Measurements from ENCODE around the gene TMEM145. TPM values are rescaled to one million over a fixed set of nuclear protein-coding genes. Genes with fewer than 3 reads are reported as not detected.
A peak's percentile ranks its signal among the peaks of the same experiment; 100 is the strongest.

Gene TMEM145
- polyA plus RNA-seq, 1 donor from 2014 or later: 30.9 TPM

GRCh38 chr19:42349378-42350107 lies 36.4 kb downstream of the TMEM145 start:
- Histone ChIP-seq H4K20me1 (ENCODE audit: insufficient read depth) (no peaks in the 10 kb centered on the region), H3K9ac (ENCODE audit: low read length) (no peak overlapping the region), H3F3A (ENCODE audit: insufficient read depth, low read length, poor library complexity, severe bottlenecking) (no peaks in the 10 kb centered on the region), H3K79me2 (replicated peaks; ENCODE audit: insufficient read depth, low read length) (no peaks in the 10 kb centered on the region), H3K9me3 (ENCODE audit: low read length) (no peaks in the 10 kb centered on the region), H3K4me2 (ENCODE audit: low read length) (no peak overlapping the region), H3K36me3 (ENCODE audit: insufficient read depth, low read length) (no peaks in the 10 kb centered on the region), H2AFZ (ENCODE audit: low read depth, low read length) (no peak overlapping the region), H3K4me3 (ENCODE audit: low read length) (no peak overlapping the region), H3K27ac (ENCODE audit: low read length) (no peak overlapping the region), H3K27me3 (ENCODE audit: insufficient read depth, low read depth, low read length) (no peaks in the 10 kb centered on the region), H3K9me2 (ENCODE audit: insufficient read depth, low read length) (no peaks in the 10 kb centered on the region)
- TF ChIP-seq TAF1 (IDR thresholded peaks at IDR 0.05; ENCODE audit: low read depth): no peak
- no peak for TF ChIP-seq POLR2AphosphoS5 (IDR thresholded peaks at IDR 0.05)
- no peak for TF ChIP-seq SMC3 (conservative IDR thresholded peaks at IDR 0.05; ENCODE audit: poor library complexity)
- no peak for TF ChIP-seq REST (IDR thresholded peaks at IDR 0.05; ENCODE audit: borderline replicate concordance)
- no peak for TF ChIP-seq EP300 (conservative IDR thresholded peaks at IDR 0.05; ENCODE audit: poor library complexity, severe bottlenecking)
- no peak for TF ChIP-seq MXI1 (conservative IDR thresholded peaks at IDR 0.05; ENCODE audit: poor library complexity, severe bottlenecking)
- TF ChIP-seq EZH2 (IDR thresholded peaks at IDR 0.05; ENCODE audit: borderline replicate concordance, insufficient read depth, low read length, poor library complexity, severe bottlenecking): no peak
- no peak for TF ChIP-seq CTCF (IDR thresholded peaks at IDR 0.05; ENCODE audit: poor library complexity, severe bottlenecking)
- TF ChIP-seq RAD21 (conservative IDR thresholded peaks at IDR 0.05): no peak

DNA sequence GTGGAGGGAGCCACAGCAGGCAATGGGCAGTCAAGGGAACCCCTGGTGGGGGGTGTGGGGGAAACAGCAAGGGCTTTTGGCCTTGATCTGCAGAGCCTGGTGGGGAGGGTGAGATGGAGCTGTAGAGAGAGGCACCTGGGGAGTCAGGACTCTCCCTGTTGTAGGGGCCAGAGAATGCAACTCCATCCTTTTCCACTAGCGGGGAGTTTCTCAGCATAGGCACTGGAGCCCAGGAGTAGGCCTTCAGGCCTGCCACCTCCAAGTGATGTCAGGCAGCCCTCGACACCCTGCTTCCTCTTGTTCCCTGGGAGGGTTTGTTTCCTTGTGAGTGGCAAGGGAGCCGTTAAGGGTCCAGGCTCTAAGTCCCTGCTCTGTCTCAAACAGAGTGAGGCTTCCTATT lies 37.3 kb downstream of the TMEM145 start:
- Histone ChIP-seq H3K27ac (ENCODE audit: low read length) (peak overlapping the region; percentile 97), H3F3A (ENCODE audit: insufficient read depth, low read length, poor library complexity, severe bottlenecking) (no peaks in the 10 kb centered on the region), H2AFZ (ENCODE audit: low read depth, low read length) (no peak overlapping the region), H3K27me3 (ENCODE audit: insufficient read depth, low read depth, low read length) (no peaks in the 10 kb centered on the region), H3K79me2 (replicated peaks; ENCODE audit: insufficient read depth, low read length) (no peaks in the 10 kb centered on the region), H3K4me3 (ENCODE audit: low read length) (no peak overlapping the region), H3K9me2 (ENCODE audit: insufficient read depth, low read length) (no peaks in the 10 kb centered on the region), H3K9me3 (ENCODE audit: low read length) (no peaks in the 10 kb centered on the region), H3K9ac (ENCODE audit: low read length) (no peak overlapping the region), H4K20me1 (ENCODE audit: insufficient read depth) (no peaks in the 10 kb centered on the region), H3K36me3 (ENCODE audit: insufficient read depth, low read length) (no peaks in the 10 kb centered on the region), H3K4me2 (ENCODE audit: low read length) (no peak overlapping the region)
- no peak for TF ChIP-seq SMC3 (conservative IDR thresholded peaks at IDR 0.05; ENCODE audit: poor library complexity)
- TF ChIP-seq POLR2AphosphoS5 (IDR thresholded peaks at IDR 0.05): no peak
- no peak for TF ChIP-seq CTCF (IDR thresholded peaks at IDR 0.05; ENCODE audit: poor library complexity, severe bottlenecking)
- no peak for TF ChIP-seq REST (IDR thresholded peaks at IDR 0.05; ENCODE audit: borderline replicate concordance)
- no peak for TF ChIP-seq EZH2 (IDR thresholded peaks at IDR 0.05; ENCODE audit: borderline replicate concordance, insufficient read depth, low read length, poor library complexity, severe bottlenecking)
- TF ChIP-seq EP300 (conservative IDR thresholded peaks at IDR 0.05; ENCODE audit: poor library complexity, severe bottlenecking): no peak
- TF ChIP-seq MXI1 (conservative IDR thresholded peaks at IDR 0.05; ENCODE audit: poor library complexity, severe bottlenecking): no peak
- no peak for TF ChIP-seq TAF1 (IDR thresholded peaks at IDR 0.05; ENCODE audit: low read depth)
- no peak for TF ChIP-seq RAD21 (conservative IDR thresholded peaks at IDR 0.05)
